Stimulated activated CD8-positive, alpha-beta memory T cell treated with anti-CD3 and anti-CD28 coated beads, Interleukin-4, amount 100 ng/mL, for 1 hour (primary cell): ENCODE results near the gene ADCYAP1R1.

Experiments
- DNase-seq, 2 donors: peaks; one replicate each; pipeline ENCODE4 v3.0.0-alpha.2; 2020; ENCODE audit warnings: low read depth in 2 of 2, low spot score in 1 of 2

The ADCYAP1R1 gene

DNA sequence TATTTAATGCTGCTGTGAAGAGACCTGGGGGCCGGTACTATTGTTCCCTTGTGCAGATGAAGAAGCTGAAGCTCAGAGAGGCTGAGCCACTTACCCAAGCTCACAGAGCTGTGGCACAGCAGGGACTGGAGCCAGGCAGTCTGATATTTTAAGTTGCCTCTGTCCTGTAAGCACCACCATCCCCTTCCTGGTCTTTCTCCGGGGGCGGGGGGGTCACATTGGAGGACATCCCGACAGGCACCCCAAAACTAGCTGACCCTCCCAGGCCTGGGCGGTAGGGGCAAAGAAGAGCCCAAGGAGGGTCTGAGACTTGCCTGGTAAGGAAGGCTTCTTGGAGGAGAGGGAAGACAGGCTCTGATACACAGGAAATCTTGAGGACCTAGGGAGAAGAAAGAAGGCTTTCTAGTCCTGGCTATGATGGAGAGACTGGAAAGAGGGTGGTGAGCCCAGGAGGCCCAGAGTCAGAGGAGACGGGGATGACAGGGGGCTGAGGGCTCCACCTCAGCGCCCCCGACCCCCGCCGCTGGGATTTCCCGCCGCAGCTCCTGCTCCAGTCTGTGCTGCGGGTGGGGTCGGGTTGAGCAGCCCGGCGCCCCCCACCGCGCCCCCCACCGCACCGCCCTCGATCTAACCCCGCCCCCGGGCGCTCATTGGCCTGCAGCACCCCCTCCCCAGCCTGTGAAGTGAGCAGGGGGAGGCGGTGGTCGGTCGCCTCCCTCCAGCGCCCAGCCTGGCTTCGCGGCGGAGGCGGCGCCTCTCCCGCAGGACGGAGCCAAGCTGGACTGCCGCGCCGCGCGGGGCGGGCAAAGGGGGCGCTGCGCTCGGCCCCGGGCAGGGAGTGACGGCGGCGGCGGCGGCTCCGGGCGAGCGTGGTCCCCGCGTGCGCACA is at the start of gene ADCYAP1R1:
ADCYAP1R1 (plus strand) TSS at position 711 of the 889 bp plus-strand sequence. CDS start 10,957 bp downstream, outside the sequence.
- DNase-seq, result no peak

DNA sequence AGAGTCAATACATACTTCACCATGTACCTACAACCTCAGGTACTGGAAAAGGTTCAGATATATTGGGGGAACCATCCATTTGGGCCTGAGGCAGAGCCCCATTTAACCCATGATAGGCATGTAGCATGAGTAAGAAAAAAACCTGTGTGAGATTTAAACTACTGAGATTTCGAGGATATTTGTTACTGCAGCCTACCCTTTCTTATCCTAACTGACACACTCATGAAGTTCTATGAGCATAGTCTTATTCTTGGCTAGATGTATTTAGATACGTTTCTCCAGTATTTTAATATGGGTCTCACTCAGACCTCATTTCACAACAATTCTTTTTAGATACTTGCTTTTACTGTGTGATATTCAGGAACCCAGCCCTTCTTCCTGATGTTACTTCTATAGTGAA is 49.0 kb upstream of the ADCYAP1R1 start:
- no peak for DNase-seq

DNA sequence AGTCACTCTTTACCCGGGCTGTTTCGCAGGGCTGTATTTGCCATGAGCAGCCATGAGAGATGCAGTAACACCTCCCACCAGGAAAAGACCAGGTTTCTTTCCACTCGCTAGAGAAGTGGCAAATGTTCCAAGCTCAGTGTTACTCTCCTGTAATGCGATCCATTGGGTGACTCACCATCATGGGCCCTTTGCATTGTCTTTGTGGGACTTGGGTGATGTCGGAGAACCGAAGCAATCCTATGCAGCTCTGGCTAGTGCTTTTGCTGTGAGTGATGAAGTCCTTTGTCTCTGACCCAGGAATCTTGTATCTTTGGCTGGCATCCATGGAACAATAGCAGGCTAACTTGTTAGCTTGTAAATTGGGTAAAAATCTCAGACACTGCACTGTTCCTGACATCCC is 48.4 kb upstream of the ADCYAP1R1 start:
- no peak for DNase-seq

DNA sequence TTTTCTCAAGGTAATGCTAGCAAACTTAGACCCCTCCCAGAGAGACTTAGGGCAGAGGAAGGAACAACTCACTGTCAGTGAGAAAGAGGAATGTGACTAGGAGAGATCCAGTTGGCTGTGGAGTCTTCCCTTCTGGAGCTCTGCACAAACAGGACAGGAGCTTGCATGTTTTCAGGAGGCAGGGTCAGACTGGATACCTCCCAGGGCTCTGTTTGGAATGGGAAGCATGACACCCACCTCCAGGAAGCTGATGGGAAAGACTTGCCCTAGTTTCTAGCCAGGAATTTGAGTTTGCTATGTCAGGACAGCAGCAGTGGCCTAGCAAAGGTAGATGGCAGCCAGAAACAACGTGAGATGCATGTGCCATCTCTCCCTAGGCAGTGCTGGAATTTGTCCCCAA is 47.7 kb upstream of the ADCYAP1R1 start:
- DNase-seq, result no peak

DNA sequence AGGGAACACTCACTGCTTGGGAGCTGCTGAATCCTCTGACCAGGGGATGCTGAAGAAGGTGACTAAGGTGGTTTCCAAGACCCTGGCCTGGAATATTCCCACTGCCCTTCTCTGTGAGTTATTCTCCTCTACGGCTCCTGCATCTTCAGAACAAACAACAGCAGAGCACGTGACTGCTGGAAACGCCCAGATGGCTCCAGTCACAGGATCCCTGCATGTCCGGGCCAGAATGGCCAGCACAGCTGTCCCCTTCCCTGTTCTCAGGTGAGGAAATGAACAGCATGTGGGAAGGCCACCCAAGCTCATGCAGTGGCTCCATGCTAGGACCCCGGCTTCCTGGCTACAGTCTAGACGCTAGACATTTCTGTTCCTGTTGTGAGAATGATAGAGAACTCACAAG is 45.3 kb upstream of the ADCYAP1R1 start:
- DNase-seq, result no peak

DNA sequence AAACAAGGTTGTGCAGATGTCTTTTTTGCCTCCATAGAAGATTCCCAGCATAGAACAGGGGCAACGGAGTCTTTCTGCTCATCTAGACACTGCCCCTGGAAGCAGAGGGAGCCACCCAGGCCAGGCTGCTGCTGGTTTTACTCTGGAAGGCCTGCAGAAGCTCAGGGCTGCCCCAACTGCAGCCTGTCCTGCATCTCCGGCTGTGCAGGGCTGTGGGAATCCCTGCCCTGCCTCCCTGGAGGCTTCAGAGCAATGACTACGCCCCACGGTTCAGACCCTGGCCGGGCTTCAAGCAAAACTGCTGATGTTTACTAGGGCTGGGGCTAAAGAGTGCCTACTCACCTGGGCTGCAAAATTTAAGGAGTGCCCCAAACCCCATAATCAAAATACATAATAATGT is 44.5 kb upstream of the ADCYAP1R1 start:
- no peak for DNase-seq

DNA sequence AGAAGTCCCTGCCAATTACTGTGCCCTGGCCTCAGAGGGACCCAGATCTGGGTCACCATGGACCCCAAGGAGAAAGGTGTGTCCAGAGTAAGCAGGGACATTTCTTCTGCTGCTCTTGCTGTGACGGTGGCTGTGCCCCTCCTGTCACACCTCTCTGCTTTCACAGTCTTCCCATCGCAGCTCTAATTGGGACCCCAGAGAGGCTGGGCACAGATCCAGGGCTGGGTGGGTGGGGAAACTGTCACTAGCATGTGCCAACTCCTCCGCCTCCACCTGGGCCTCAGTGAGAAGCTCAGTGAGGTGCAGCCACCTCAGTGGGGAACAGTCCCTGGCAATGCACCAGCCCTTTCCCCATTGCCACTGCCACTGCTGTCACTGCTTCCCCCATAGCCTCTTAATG is 37.3 kb upstream of the ADCYAP1R1 start:
- no peak for DNase-seq

DNA sequence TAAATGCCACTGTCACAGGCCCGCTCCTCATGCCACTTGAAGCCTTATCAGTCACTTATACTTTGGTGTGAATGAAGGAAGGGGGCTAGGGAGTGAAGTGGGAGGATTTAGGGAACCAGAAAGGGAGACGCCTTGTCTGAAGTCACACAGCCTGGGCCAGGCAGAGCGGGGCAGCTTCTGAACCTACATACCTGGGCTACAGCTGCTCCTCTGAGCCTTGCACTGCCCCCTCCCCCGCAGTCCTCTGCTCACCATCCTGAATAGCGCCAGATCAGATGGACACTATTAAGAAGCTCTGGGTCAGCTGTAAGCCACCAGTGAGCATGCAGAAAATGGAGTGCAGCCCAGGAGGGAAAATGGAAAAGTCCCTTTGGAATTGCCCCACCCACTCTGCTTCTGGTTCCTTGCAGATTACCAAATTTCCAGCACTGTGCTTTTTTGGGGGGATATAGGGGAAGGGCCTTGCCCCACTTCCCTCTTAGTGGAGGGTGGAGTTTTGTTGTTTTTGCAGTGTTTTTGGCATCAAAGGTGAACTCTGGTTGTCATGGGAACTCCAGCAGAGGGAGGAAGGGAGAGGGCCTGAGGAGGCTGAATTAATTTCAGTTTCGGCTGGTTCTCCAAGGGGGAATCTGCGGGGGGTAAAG is 35.0 kb upstream of the ADCYAP1R1 start:
- no peak for DNase-seq

DNA sequence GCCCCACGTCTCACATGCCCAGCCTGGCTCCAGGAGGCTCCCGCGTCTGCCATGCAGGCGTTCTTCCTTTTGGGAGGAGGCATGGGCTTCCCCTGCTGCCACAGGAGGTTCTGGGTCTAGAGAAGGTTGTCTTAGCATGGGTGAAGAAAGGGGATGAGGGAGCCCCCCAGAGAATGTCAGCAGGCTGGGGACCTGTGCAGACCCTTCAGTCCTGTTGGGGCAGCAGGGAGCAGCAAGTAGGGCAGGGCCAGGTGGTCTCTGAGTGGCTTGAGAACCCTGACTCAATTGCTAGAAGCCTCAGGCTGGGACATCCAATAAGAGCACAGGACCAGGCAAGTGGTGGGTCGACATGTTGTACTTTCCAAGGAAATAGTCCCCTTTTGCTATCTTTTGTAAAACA is 34.4 kb upstream of the ADCYAP1R1 start:
- DNase-seq, result no peak

DNA sequence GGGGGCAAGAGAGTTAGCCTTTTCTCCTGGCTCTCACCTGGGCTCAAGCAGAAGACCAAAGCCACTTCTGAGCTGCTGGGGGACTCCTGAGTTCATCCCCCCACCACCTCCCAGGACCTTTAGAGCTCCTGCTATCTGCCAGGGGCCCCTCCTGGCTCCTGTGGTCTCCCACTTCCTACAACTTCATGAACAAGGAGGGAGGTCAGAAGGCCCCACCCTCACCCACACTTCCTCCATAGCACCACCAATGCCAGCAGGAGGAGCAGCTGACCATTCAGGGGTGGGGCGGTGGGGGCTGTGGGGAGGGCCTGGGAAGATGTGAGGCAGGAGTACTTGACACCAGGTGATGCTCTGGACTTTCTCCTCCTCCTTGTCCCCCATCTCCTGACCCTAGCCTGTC is 32.6 kb upstream of the ADCYAP1R1 start:
- DNase-seq, result no peak

DNA sequence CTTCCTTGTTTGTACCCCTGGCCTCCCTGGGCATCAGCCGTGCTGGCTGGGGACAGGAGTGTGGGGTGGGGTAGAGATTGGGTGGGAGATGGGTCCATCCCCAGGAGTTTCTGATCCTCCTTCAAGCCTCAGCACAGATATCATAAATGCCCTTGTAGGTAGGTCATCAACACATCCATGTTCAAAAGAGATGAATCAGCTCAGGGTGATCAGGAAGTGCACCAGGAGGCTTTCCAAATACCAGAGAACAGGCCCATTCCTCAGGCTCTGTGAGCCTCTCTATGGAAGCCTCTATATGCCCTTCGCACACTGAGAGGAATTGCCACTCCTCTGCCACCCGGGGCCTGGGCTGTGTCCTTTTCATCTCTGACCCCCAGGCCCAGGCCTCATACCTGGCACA is 31.9 kb upstream of the ADCYAP1R1 start:
- DNase-seq, result no peak

DNA sequence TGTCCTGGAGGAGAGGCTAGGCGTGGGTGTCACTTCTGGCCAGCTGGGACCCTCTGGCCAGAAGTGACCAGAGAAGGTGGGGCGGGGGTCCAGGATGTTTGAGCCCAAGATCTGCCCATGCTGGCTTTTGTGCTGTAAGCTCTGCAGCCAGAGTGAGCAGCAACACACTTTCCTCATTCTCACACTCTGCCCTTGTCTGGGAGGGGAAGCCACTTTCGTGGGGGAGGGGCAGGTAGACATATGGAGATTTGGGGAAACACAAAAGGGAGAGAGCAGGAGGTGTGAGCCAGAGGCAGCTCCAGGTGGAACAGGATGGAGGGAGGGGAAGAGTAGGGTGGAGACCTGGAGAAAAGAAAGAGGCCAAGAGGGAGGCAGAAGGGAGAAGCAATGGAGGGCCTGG is 31.5 kb upstream of the ADCYAP1R1 start:
- no peak for DNase-seq

DNA sequence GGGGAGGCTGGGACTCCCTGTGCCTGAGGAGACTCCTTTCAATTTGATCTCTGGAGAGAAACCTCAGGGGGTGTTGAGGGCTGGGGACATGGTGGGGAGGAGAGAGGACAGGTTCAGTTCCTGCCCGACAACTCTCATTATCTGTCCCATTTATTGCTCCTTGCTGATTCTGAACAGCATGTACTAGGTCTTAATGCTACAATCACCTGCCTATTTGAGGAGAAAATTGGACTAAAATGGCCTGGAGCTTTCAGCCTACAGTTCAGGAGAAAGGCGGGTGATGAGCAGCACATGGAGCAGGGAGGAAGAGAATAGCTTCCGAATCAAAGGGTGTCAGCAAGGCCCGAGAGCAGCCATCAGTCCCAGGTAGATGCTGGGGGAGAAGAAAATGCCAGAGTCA is 30.0 kb upstream of the ADCYAP1R1 start:
- DNase-seq, result no peak

DNA sequence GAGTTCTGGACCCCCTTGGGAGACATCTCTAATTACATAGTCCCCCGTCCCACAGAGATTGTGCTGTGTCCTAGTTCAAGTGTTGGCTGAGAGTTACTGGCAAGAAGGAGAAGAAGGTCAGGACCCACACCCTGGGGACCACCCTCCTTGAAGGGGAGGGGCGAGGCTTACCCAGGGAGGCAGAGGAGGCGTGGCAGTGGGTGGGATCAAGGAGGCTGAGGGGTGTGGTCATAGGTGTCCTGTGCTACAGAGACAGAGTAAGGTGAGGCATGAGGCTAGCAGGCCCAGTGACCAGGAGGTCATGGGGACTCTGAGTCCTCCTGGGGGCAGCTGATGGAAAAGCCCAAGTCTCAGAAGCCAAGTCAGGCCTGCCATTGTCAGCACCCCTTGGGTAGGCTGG is 29.4 kb upstream of the ADCYAP1R1 start:
- no peak for DNase-seq

DNA sequence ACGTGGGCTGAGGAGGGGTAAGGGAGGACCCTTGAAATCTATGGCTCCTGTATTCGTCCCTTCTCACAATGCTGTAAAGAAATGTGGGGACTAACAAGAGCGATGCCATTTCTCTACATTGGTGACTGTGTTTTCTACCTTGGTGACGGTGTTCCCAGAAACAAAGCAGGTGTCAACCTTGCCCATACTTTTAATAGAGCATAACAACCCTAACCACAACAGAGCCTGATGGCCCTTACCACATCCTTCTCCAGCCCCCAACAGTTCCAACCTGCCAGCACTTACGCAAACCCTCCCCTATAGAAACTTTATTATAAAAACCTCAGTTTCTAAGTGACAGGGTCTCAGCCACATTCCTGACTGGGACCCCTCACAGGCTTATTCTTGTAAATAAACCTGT is 28.2 kb upstream of the ADCYAP1R1 start:
- DNase-seq, result no peak

DNA sequence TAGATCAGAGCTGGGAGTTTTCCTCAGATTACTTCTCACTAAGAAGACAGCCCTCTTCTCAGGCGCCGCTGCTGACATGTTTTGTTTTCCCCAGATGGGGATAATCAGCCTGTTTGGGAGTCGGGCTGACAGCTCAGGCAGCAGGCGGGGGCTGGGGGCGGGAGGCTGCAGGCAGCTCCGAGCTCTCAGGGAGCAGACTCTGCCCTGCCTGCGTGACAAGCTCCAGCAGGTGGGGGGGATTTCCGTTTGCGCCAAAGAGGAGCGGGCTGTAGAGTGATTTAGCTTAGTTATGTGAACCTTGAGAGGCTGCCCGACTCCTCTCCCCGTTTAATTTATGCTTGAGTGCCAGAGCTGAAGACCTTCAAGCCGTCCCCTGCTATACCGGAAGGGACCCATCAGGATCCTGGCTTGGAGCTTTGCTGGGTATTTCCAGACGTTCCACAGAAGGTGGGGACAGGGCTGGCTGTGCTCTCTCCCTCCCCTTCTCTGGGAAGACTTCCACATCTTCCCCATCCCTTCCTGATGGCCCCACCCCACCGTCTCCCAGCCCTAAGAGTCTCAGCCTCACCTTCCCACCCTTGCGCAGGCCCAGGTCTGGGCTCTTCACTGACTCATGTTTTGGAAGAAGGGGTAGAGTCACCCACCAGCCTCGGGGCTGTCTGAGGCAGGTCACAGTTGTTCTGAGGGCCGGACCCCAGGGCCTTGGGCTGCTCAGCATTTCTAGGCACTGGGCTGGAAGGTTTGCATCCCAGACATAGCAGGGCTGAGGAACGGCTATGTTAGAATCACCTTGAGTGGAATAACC is 24.7 kb upstream of the ADCYAP1R1 start:
- DNase-seq, result no peak

DNA sequence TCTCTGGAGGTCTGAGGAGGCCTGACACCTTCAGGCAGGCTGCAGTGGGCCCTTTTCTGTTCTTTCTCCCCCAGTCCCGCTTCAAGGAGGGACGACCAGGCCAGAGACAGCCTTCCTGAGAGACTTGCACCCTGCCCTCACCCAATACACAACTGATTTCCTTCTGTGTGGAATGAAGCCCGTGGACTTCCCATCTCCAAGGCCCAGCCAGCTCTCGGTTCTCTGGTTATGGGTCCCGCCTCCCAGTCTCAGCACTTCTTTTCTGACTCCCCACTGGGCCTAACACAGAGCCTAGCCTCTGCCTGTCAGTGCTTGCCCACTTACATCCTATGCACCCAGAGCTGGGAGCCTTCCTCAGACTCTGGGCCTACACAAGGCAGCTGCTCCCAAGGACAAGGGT is 24.1 kb upstream of the ADCYAP1R1 start:
- DNase-seq, result no peak

DNA sequence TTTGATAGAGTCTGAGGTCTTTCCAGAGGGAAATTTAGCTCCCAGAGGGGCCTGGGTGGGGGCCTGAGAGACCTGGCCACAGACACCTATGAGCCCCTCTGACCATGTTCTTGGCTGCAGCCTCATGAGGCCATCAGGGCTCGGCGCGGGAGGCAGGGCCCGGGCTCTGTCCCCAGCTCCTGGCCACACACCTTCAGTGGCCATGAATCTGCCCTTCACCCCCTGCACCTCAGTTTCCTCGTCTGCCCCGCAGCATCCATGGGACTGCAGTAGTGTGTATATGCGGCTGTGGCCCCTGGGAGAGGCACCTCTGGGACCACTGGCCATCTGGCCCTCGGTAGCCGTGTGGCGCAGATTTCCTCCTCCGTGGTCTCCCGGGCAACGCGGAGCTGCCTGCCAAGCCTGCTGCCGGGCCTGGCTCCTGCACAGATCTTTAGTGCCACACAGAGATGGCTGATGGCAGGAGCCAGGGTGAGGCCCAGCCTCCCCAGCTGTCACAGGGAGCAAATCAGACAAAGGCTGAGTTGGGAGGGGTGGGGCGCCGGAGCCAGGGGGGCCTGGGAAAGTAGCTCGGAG is 23.6 kb upstream of the ADCYAP1R1 start:
- DNase-seq, result no peak

DNA sequence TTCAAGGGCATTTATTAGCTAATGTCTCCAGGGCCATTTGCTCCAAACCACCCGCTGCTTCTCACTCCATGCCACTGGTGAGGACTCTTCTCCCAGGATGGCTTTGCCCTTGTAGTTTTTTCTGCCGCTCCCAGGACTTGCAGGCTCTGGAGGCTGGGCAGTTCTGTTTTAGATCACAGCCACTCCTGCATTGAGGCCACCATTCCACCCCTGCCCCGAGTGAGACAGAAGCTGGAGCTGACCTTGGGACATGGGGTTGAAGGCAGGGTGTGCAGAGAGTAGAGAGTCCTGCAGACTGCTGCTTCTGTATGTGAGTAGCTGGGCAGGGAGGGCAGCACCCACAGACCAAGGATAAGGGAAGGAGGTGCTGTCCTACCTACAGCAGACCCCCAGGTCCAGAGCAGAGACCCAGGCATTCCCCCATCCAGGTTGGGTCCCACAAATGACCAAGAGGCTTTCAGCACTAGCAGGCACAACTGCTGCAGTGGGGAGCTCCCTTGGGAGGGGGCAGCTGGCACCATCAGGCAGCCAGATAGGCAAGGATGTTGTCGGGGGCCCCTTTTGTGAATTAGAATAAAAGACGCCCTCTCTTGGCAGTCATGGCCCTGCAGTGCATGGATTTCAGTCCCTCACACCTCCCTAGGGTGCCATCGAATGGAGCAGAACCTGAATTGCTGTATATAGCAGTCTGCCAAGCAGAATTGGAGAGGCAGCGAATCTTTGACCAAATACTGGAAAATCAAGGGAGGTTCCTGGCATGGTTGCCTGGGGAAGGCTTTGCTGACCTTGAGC is 22.7 kb upstream of the ADCYAP1R1 start:
- DNase-seq, result no peak

DNA sequence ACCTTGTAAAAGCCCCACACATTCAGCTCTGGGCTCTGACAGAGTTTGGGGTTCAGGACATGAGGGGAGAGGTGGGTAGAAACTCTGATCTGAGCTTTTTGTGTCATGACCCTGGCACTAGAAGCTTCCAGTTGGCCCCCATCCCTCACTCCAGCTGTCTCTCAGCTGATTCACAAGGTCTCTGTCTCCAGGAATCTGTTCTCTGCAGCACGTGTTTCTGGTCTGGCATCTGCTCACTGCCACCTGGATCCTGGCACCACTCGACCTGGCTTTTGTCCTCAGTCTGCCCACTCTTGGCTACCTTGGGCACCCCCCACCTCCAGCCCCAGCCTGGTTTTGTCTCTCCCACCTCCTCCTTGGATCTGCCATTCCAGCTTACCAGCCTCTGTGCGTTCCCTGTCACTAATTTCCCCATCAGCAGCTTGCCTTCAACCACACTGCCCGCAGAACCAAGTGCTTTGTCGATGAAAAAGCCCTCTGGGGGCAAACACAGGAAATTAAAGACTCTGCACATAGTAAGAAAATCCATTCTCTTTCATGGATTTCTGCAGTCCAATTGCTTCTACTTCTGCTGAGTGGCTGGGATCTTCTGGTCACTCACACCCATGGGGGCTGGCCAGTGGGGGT is 18.3 kb upstream of the ADCYAP1R1 start:
- DNase-seq, result no peak
